T-helper 17 cell (primary cell): Measurements from ENCODE around the gene OR13F1. TPM values are rescaled to one million over a fixed set of nuclear protein-coding genes. Genes with fewer than 3 reads are reported as not detected.
"Not testable (repeated sequence)": the region's sequence is repeated elsewhere in the genome, so short reads cannot be mapped to it uniquely, and the experiment has no call there.

Experiments
- ATAC-seq: fragments of 150-1000 bp; cut with Tn5 transposase; 2 replicates; pipeline ENCODE4 v1.10.0; 2021; ENCODE audit warnings: mild to moderate bottlenecking, moderate library complexity
- DNase-seq, 3 donors: peaks; one replicate each; pipeline versions ENCODE4 v3.0.0 to v3.0.0-alpha.2; 2020 to 2021
- H3K9me3 ChIP-seq: one replicate; pipeline ENCODE4 v1.7.0; 2013; ENCODE audit warnings: low read length, mild to moderate bottlenecking; ENCODE audit not compliant: control insufficient read depth, poor library complexity, severe bottlenecking
- H3K27ac Mint-ChIP-seq: one replicate; pipeline ENCODE4 v1.8.0; 2022; ENCODE audit warnings: mild to moderate bottlenecking, moderate library complexity, mixed read lengths
- H3K27me3 Mint-ChIP-seq: one replicate; pipeline ENCODE4 v1.8.0; 2022; ENCODE audit warnings: mixed read lengths
- H3K36me3 Mint-ChIP-seq: one replicate; pipeline ENCODE4 v1.8.0; 2022; ENCODE audit warnings: low read depth, mixed read lengths
- H3K4me1 Mint-ChIP-seq: one replicate; pipeline ENCODE4 v1.8.0; 2022; ENCODE audit warnings: mild to moderate bottlenecking, mixed read lengths
- H3K4me3 Mint-ChIP-seq: one replicate; pipeline ENCODE4 v1.8.0; 2022; ENCODE audit warnings: mild to moderate bottlenecking, moderate library complexity, mixed read lengths
- total RNA-seq, 4 donors: library from RNA in 2 of 4; stranded (reverse) in 2 of 4; gene quantifications; one replicate each; pipeline ENCODE4 v1.2.3 and lab custom pipeline; 2022 to 2026

Gene OR13F1, protein sequence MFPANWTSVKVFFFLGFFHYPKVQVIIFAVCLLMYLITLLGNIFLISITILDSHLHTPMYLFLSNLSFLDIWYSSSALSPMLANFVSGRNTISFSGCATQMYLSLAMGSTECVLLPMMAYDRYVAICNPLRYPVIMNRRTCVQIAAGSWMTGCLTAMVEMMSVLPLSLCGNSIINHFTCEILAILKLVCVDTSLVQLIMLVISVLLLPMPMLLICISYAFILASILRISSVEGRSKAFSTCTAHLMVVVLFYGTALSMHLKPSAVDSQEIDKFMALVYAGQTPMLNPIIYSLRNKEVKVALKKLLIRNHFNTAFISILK
- not detected for total RNA-seq
- 0 reads per million in 2 donors for total RNA-seq (lab: John Stamatoyannopoulos, UW)

DNA sequence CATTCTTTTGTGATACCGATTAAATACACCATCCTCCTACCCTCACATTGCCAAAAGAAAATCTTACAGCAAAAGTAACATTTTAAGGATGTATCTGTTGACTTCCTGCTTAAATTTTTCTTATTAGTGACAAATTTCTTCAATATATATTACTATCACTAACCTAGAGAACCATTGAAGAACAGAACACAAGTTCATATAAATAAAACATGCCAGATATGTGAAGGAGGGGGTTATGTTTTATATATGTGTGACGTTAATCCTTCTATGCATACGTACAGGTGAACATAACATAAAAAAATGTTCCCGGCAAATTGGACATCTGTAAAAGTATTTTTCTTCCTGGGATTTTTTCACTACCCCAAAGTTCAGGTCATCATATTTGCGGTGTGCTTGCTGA is at the start of gene OR13F1:
OR13F1 (plus strand) TSS at position 301 of the 400 bp plus-strand sequence; CDS start at position 301, 0 bp downstream.
- H3K9me3 ChIP-seq, result no peaks in the 10 kb centered on the region
- DNase-seq (no peak), ATAC-seq (no peak)
- H3K36me3 Mint-ChIP-seq, result no peaks in the 10 kb centered on the region
- H3K27me3 Mint-ChIP-seq, result no peaks in the 10 kb centered on the region
- no peaks in the 10 kb centered on the region for H3K4me1 Mint-ChIP-seq
- no peak within 1 kb of the TSS for H3K27ac Mint-ChIP-seq
- H3K4me3 Mint-ChIP-seq, result no peak within 1 kb of the TSS

DNA sequence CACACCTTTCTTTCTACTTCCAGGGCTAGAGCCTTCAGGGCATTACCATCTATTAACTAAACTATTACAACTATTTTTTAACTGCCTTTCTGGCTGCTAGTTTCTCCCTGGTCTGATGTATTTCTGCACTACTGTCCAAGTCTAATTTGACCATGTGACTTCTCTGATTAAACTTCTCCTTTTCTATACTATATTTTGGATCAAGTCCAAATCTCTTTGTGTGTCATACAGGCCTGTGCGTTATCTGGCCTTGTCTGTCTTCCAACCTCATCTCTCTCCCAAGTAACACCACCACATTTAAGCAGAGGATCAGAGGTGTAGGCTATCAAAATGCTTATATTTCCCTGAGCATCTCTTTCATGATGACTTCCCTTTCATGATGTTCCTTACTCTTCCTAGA is 47.2 kb upstream of the OR13F1 start:
- no peaks in the 10 kb centered on the region for H3K4me1 Mint-ChIP-seq
- DNase-seq, result no peak
- no peak overlapping the region for H3K4me3 Mint-ChIP-seq
- no peaks in the 10 kb centered on the region for H3K27me3 Mint-ChIP-seq
- no peak for ATAC-seq
- H3K9me3 ChIP-seq, result no peaks in the 10 kb centered on the region
- H3K36me3 Mint-ChIP-seq, result no peaks in the 10 kb centered on the region
- no peak overlapping the region for H3K27ac Mint-ChIP-seq

DNA sequence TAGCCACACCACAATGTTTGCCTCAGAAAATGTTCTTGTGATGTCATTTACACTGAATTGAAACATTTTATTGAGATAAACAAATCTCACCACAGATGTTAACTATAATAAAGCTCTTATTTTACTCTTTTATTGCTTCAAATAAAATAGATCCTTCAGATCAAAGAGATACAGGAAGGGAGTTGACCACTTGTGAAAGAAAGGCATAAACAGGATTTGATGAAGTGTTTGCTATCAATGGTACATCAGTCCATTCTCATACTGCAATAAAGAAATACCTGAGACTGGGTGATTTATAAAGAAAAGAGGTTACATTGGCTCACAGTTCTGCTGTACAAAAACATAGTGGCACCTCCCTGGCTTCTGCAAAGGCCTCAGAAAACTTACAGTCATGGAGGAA is 40.2 kb upstream of the OR13F1 start:
- no peak overlapping the region for H3K4me3 Mint-ChIP-seq
- H3K36me3 Mint-ChIP-seq, result no peaks in the 10 kb centered on the region
- H3K9me3 ChIP-seq, result no peaks in the 10 kb centered on the region
- H3K27me3 Mint-ChIP-seq, result no peaks in the 10 kb centered on the region
- H3K27ac Mint-ChIP-seq, result no peak overlapping the region
- DNase-seq (no peak), ATAC-seq (no peak)
- no peaks in the 10 kb centered on the region for H3K4me1 Mint-ChIP-seq

DNA sequence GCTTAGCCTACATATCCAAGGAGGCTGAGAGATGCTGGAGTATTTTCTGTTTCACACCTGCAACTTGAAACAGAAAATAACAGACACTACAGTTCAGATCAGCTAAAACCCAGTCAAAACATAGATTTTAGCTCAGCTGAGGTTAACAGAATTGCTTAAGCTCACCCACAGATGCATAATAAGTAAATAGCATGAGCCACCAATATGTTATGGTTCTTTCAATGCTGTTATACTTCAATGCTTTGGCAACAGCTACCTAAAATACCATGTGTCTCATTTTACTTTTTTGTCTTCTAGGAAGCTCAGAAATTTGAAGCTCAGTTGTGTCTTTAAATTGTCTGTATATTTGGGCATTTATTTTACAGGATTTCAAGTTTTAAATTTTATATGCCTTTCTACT is 35.8 kb upstream of the OR13F1 start:
- no peak for ATAC-seq
- no peaks in the 10 kb centered on the region for H3K27me3 Mint-ChIP-seq
- no peak for DNase-seq
- no peak overlapping the region for H3K27ac Mint-ChIP-seq
- no peaks in the 10 kb centered on the region for H3K36me3 Mint-ChIP-seq
- no peaks in the 10 kb centered on the region for H3K9me3 ChIP-seq
- no peaks in the 10 kb centered on the region for H3K4me1 Mint-ChIP-seq
- no peak overlapping the region for H3K4me3 Mint-ChIP-seq

DNA sequence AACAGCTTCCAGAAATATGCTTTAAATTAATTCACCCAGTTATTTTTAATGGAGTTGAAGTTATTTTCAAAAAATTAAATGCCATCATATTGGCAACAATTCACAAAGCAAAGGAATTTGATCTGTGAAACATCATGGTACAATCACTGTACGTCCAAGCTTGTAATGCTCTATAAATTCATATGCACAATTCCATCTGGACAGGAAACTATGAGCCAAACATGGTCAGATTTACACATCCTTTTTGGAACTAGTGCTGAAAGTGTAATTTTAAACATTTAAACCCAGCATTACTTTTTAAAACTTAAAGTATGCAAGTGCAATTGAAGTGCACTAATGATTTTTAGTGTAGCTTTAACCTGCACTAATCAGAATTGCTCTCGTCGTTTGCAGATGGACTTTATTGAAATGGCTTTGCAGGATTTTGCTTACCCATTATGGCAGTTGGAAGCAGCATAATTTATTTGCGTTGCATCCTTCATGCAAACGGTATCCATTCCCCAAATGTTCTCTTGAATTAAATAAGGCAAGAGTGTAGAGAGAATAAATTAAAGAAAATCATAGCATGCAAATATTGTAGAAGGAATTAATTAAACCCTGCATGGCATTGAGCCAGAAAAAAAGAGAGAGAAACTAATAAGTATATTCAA is 21.0 kb upstream of the OR13F1 start:
- Mint-ChIP-seq H3K27me3 (no peaks in the 10 kb centered on the region), H3K36me3 (no peaks in the 10 kb centered on the region), H3K4me3 (no peak overlapping the region), H3K27ac (no peak overlapping the region), H3K4me1 (no peaks in the 10 kb centered on the region)
- DNase-seq (no peak), ATAC-seq (no peak)
- H3K9me3 ChIP-seq, result no peaks in the 10 kb centered on the region

DNA sequence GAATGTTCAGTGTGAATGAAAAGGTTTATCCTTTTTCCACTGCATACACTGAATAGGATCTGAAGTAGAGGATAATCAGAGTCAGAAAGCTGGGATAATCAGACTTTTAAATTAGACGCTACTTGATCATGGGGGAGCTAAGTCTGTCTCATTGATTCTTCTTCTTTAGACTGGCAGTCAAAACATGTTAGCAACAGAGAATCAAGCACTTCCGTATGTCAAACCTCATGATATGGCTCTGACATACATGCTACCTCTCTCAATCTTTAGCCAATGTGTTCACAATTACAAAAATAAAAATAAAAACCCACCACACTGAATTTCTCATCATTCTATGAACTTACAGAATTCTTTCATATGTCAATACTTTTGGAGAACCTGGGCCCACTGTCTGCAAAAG is 19.0 kb upstream of the OR13F1 start:
- no peaks in the 10 kb centered on the region for H3K36me3 Mint-ChIP-seq
- H3K9me3 ChIP-seq, result no peaks in the 10 kb centered on the region
- no peak overlapping the region for H3K4me3 Mint-ChIP-seq
- H3K27me3 Mint-ChIP-seq, result no peaks in the 10 kb centered on the region
- no peak for ATAC-seq
- DNase-seq, result no peak
- no peak overlapping the region for H3K27ac Mint-ChIP-seq
- no peaks in the 10 kb centered on the region for H3K4me1 Mint-ChIP-seq

DNA sequence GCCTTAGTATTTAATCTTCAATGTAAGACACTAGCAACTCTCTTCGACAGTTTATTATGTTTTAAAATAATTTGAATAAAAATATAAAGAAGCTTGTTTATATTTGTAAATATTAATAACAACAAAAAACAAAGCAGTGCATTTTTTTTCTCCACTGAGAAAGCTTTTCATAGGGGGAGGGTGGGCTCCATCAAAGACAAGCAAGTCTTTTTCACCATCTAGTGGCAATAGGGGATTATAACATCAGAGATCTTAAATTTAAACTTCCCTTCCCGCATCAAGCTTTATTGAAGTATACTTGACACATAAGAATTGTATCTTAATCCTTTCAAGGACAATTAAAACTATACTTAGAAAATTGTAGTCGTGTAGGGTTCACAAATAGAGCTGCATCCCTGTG is 9.3 kb upstream of the OR13F1 start:
- DNase-seq (no peak), ATAC-seq (no peak)
- H3K9me3 ChIP-seq, result no peaks in the 10 kb centered on the region
- Mint-ChIP-seq H3K27me3 (no peaks in the 10 kb centered on the region), H3K4me3 (no peak overlapping the region), H3K27ac (no peak overlapping the region), H3K4me1 (no peaks in the 10 kb centered on the region), H3K36me3 (no peaks in the 10 kb centered on the region)

DNA sequence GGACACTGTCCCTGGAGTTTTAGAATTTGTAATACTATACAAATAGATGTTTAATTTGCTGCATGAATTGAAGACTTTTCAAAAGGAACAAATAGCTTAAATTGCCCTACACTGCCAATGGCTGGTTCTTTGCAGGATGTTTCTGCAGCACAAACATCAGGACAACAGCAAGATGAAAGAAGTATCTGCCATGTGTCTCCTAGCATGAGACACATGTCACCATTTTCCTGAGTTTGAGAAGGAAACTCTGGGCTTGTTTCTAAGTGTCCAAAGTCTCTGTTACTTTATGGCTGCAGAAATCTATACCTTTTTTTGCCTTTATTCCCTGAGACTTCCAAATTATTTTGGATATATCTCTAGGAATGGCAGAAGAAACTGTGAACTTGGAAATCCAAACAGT is 623 bp upstream of the OR13F1 start:
- Mint-ChIP-seq H3K27me3 (no peaks in the 10 kb centered on the region), H3K36me3 (no peaks in the 10 kb centered on the region), H3K4me3 (no peak overlapping the region), H3K4me1 (no peaks in the 10 kb centered on the region), H3K27ac (no peak overlapping the region)
- ATAC-seq, result no peak
- no peaks in the 10 kb centered on the region for H3K9me3 ChIP-seq
- no peak for DNase-seq

DNA sequence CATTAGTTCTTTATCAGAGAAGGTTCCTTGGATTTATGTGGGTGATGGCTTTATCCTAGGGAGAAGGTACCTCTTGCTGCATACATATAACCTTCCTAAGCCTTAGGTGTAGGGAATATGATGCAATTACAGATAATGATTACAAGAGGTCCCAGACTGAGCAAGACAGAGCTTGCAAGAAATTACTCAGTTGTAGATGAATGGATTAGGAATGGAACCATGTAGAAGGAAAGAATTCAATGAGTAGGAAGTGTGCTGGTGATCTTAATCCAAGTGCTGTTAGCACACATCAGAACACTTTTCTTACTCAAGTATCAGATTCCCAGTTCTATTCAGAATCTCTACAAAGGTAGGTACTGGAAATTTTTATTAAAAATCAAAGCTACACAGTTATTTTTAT is 2.5 kb downstream of the OR13F1 start:
- DNase-seq (no peak), ATAC-seq (no peak)
- Mint-ChIP-seq H3K4me3 (no peak overlapping the region), H3K27ac (no peak overlapping the region), H3K36me3 (no peaks in the 10 kb centered on the region), H3K4me1 (no peaks in the 10 kb centered on the region), H3K27me3 (peaks cover 4% of the 10 kb centered on the region)
- no peaks in the 10 kb centered on the region for H3K9me3 ChIP-seq

DNA sequence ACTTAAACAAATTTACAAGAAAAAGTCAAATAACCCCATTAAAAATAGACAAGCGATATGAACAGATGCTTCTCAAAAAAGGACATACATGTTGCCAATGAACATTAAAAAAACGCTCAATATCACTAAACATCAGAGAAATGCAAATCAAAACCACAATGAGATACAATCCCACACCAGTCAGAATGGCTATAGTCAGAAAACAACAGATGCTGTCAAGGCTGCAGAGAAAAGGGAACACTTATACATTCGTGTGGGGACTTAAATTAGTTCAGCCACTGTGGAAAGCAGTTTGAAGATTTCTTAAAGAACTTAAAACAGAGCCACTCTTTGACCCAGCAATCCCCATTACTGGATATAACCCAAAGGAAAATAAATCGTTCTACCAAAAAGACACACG is 10.8 kb downstream of the OR13F1 start:
- Mint-ChIP-seq H3K36me3 (no peaks in the 10 kb centered on the region), H3K27me3 (peaks cover 4% of the 10 kb centered on the region), H3K4me3 (no peak overlapping the region), H3K4me1 (no peaks in the 10 kb centered on the region), H3K27ac (no peak overlapping the region)
- no peak for ATAC-seq
- no peak for DNase-seq
- no peaks in the 10 kb centered on the region for H3K9me3 ChIP-seq

DNA sequence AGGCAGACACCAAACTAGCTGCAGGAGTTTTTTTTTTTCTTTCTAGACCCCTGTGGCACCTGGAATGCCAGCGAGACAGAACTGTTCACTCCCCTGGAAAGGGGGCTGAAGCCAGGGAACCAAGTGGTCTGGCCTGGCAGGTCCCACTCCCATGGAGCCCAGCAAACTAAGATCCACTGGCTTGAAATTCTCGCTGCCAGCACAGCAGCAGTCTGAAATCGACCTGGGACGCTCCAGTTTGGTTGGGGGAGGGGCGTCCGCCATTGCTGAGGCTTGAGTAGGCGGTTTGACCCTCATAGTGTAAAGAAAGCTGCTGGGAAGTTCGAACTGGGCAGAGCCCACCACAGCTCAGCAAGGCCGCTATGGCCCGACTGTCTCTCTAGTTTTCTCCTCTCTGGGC is 16.2 kb downstream of the OR13F1 start:
- ATAC-seq, H3K27ac Mint-ChIP-seq, H3K27me3 Mint-ChIP-seq, H3K4me3 Mint-ChIP-seq, H3K4me1 Mint-ChIP-seq, H3K36me3 Mint-ChIP-seq, DNase-seq, H3K9me3 ChIP-seq: not testable (repeated sequence)

DNA sequence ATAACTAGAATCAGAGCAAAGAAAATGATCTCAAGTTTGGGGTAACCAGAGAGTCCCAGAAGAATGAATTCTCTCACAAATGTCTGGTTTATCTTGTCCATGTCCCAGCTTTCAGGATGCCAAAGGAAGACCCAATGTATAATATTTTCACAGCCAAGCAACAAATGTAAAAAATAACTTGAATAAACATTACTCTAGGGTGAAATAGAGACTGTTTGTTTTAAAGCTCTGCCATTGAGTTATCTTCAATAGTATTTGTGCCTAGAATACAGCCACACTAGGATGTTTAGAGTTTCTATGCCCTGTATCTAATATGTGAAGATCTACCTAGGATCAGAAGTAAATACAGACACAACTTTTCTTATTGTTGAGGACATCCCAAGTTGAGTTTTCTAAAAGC is 23.0 kb downstream of the OR13F1 start, which contains the start of gene OR13C4:
OR13C4 (minus strand) TSS at position 101 of the 400 bp plus-strand sequence; CDS start at position 101, 0 bp downstream.
- H3K9me3 ChIP-seq, result no peaks in the 10 kb centered on the region
- no peak for DNase-seq
- no peak within 1 kb of the TSS for H3K4me3 Mint-ChIP-seq
- H3K36me3 Mint-ChIP-seq, result no peaks in the 10 kb centered on the region
- no peaks in the 10 kb centered on the region for H3K27me3 Mint-ChIP-seq
- H3K27ac Mint-ChIP-seq, result no peak within 1 kb of the TSS
- ATAC-seq, result no peak
- no peaks in the 10 kb centered on the region for H3K4me1 Mint-ChIP-seq

DNA sequence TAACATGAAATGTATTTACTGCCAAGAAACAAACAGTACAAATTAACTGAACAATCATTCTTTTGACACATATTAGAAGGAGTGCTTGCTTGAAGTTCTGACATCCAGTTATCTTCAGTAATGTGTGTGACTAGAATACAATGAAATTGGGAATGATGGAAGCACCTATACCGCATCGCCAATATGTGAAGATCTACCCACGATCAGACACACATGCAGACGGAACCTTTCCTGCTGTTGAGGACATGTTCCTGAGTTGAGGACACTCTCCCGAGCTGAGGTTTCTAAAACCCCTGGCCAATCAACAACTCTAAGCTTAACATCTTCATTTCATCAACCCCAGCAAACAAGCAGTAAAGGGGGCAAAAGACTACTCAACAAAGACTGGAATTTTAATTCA is 32.7 kb downstream of the OR13F1 start, which contains the start of gene OR13C3:
OR13C3 (minus strand) TSS at position 101 of the 400 bp plus-strand sequence. CDS start 133 bp downstream, outside the sequence.
- no peak for ATAC-seq
- H3K27me3 Mint-ChIP-seq, result no peaks in the 10 kb centered on the region
- no peaks in the 10 kb centered on the region for H3K4me1 Mint-ChIP-seq
- H3K9me3 ChIP-seq, result no peaks in the 10 kb centered on the region
- H3K4me3 Mint-ChIP-seq, result no peak within 1 kb of the TSS
- H3K27ac Mint-ChIP-seq, result no peak within 1 kb of the TSS
- H3K36me3 Mint-ChIP-seq, result no peaks in the 10 kb centered on the region
- DNase-seq, result no peak

DNA sequence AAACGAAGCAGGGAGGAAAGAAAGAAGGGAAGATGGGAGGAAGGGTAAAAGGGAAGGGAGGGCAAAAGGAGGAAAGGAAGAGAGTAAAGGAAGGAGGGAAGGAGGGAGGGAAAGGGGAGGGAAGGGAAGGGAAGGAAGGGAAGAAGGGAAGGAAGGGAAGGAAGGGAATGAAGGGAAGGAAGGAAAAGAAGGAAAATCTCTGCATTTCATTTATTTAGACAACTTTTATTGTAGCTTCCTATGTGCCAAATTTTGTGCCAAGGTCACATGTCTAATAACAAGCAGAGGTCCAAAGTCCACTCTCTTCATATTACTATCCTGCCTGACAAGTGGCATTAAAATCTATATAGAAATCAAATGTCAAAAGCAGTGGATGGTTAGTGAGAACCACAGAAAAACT is 35.2 kb downstream of the OR13F1 start:
- ATAC-seq (no peak), DNase-seq (no peak)
- H3K27ac Mint-ChIP-seq, result no peak overlapping the region
- H3K9me3 ChIP-seq, result no peaks in the 10 kb centered on the region
- no peak overlapping the region for H3K4me3 Mint-ChIP-seq
- no peaks in the 10 kb centered on the region for H3K36me3 Mint-ChIP-seq
- no peaks in the 10 kb centered on the region for H3K4me1 Mint-ChIP-seq
- H3K27me3 Mint-ChIP-seq, result no peaks in the 10 kb centered on the region
